ENCODE data around the gene MCOLN1.

GRCh38 chr19:7570761-7571160, 48.3 kb downstream of the MCOLN1 start:
- TF ChIP-seq, protein P1, sequence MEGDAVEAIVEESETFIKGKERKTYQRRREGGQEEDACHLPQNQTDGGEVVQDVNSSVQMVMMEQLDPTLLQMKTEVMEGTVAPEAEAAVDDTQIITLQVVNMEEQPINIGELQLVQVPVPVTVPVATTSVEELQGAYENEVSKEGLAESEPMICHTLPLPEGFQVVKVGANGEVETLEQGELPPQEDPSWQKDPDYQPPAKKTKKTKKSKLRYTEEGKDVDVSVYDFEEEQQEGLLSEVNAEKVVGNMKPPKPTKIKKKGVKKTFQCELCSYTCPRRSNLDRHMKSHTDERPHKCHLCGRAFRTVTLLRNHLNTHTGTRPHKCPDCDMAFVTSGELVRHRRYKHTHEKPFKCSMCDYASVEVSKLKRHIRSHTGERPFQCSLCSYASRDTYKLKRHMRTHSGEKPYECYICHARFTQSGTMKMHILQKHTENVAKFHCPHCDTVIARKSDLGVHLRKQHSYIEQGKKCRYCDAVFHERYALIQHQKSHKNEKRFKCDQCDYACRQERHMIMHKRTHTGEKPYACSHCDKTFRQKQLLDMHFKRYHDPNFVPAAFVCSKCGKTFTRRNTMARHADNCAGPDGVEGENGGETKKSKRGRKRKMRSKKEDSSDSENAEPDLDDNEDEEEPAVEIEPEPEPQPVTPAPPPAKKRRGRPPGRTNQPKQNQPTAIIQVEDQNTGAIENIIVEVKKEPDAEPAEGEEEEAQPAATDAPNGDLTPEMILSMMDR (conservative IDR thresholded peaks at IDR 0.05; ENCODE audit: low read depth in 2 of 2) = no peak
- TF ChIP-seq EZH2 (IDR thresholded peaks at IDR 0.05; ENCODE audit: low read depth, unreplicated experiment) = no peak
- no peak for TF ChIP-seq POLR2AphosphoS5 (IDR thresholded peaks at IDR 0.05; ENCODE audit: low read depth)
- no peak for TF ChIP-seq CREB1 (CRISPR knock-in tag; IDR thresholded peaks at IDR 0.05; ENCODE audit: low read depth)

All from GM23338 (cell line).